ENCODE results near the gene LRMDA.

DNA sequence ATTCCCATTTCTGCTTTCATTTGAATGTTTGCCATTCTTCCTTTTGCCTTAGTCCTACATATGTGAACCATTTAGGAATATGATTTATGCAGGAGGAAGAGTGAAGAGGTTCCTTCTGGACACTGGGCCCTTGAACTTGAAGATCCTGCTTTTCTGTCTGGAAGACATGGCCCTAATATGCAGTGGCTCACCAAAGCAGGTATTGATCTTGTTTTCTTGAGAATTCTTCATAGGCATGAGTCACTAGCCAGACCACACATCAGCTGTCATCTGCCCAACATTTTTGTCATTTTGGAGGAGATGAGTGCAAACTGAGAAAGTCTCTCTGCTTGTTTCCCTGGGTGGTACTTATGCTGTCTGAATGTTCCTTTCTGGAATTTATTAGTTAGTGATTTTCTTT lies 382.6 kb downstream of the LRMDA start:
- TF ChIP-seq, protein P1, sequence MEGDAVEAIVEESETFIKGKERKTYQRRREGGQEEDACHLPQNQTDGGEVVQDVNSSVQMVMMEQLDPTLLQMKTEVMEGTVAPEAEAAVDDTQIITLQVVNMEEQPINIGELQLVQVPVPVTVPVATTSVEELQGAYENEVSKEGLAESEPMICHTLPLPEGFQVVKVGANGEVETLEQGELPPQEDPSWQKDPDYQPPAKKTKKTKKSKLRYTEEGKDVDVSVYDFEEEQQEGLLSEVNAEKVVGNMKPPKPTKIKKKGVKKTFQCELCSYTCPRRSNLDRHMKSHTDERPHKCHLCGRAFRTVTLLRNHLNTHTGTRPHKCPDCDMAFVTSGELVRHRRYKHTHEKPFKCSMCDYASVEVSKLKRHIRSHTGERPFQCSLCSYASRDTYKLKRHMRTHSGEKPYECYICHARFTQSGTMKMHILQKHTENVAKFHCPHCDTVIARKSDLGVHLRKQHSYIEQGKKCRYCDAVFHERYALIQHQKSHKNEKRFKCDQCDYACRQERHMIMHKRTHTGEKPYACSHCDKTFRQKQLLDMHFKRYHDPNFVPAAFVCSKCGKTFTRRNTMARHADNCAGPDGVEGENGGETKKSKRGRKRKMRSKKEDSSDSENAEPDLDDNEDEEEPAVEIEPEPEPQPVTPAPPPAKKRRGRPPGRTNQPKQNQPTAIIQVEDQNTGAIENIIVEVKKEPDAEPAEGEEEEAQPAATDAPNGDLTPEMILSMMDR (conservative IDR thresholded peaks at IDR 0.05; ENCODE audit: low read length), result no peak
- TF ChIP-seq EZH2phosphoT487 (IDR thresholded peaks at IDR 0.05; ENCODE audit: borderline replicate concordance), result no peak

Measured in Loucy (cell line).